ENCODE measurements around the gene ZNF48.
A peak's percentile ranks its signal among the peaks of the same experiment; 100 is the strongest.

Gene ZNF48

GRCh38 chr16:30444231-30445148 lies 49.3 kb downstream of the ZNF48 start:
- DNase-seq = no peak

- no peak for DNase-seq
Observed at GRCh38 chr16:30445149-30445407, 49.9 kb downstream of the ZNF48 start.

- peak; percentile 97 for DNase-seq
Observed at GRCh38 chr16:30445408-30446202, 50.4 kb downstream of the ZNF48 start, which contains the start of gene SEPHS2. SEPHS2 (minus strand) TSS chr16:30445874; CDS start chr16:30445727, 147 bp downstream.

GRCh38 chr16:30446203-30446595 lies 51.0 kb downstream of the ZNF48 start:
- DNase-seq = no peak

- no peak for DNase-seq
Observed at GRCh38 chr16:30447512-30448226, 52.4 kb downstream of the ZNF48 start.

DNA sequence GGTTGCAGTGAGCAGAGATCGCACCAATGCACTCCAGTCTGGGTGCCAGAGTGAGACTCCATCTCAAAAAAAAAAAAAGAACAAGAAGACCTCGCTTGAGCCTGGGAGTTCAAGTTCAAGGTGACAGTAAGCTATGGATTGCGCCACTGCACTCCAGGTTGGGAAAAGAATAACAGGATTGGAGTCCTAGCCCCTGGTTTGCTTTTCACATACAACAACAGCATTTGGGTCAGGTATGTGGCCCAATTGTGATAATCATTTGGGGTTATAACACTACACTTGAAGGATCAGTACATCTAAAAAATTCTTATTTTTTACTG lies 53.9 kb downstream of the ZNF48 start:
- no peak for DNase-seq

Data from activated naive CD4-positive, alpha-beta T cell treated with Interleukin-2 at 50 U/mL for 16 hours (primary cell).